Measurements from ENCODE around the gene CHMP2A. TPM values are rescaled to one million over a fixed set of nuclear protein-coding genes. Genes with fewer than 3 reads are reported as not detected.

The CHMP2A gene
- total and polyA plus RNA-seq, 2 of the 13 experiments (the other 11 are each of a cell fraction or from before 2014, with no cell fraction given): 49.7 to 55.0 TPM

GRCh38 chr19:58569943-58570670 is 15.2 kb upstream of the CHMP2A start:
- CTCF ChIA-PET (ENCODE audit: low intra/inter-chr PET ratio, low total read pairs): no interaction called here
- no peak overlapping the region for H3K9ac ChIP-seq (ENCODE audit: insufficient read depth, low read depth, low read length)
- no peaks in the 10 kb centered on the region; a peak in 2 of 5 replicates for H3K36me3 ChIP-seq (replicated peaks in 1 of 2; ENCODE audit: control insufficient read depth in 1 of 2, insufficient read depth in 2 of 2, low read length in 2 of 2)
- FAIRE-seq (no peak), DNase-seq (ENCODE audit: low spot score) (no peak), ATAC-seq (no peak)
- intact Hi-C loops (cut with micrococcal nuclease; ENCODE audit: unreplicated experiment) (no loop called here), in situ Hi-C loops (cut with HindIII; ENCODE audit: extremely low pct_ligation_motif_present, low pct_unique_long_range_greater_than_20kb) (no loop called here)
- H3K9me3 ChIP-seq (ENCODE audit: low read length): no peaks in the 10 kb centered on the region
- peaks cover 30% of the 10 kb centered on the region for H3K4me1 ChIP-seq (ENCODE audit: insufficient read depth, low read length)
- H3K27ac ChIP-seq (ENCODE audit: extremely low read length, insufficient read depth, low read length): no peak overlapping the region
- no TSS peak for BruUV-seq (replicated peaks)
- H4K20me1 ChIP-seq (ENCODE audit: insufficient read depth, low read length): no peaks in the 10 kb centered on the region
- H3K27me3 ChIP-seq (ENCODE audit: control insufficient read depth in 1 of 2, insufficient read depth in 2 of 2, low read length in 2 of 2): no peaks in the 10 kb centered on the region
- no peak overlapping the region for H3K4me2 ChIP-seq (ENCODE audit: low read depth, low read length)
- H3K79me2 ChIP-seq (ENCODE audit: insufficient read depth, low read length): no peaks in the 10 kb centered on the region
- 82% methylated on average over 7 of the region's 8 CpGs for WGBS (ENCODE audit: low lambda C conversion rate)
- no peak overlapping the region for H2AFZ ChIP-seq (ENCODE audit: low read length)
- no peak overlapping the region for H3K4me3 ChIP-seq (replicated peaks in 1 of 3; ENCODE audit: insufficient read depth in 1 of 3, low read depth in 2 of 3, low read length in 3 of 3)
- POLR2A ChIA-PET: interaction anchor here (1.4 to 3.0 kb wide), 2 partner anchors 11 kb away, joined by 8 to 36 read pairs; partner anchors contain the start of gene UBE2M
- TF ChIP-seq IKZF1 (IDR thresholded peaks at IDR 0.05): no peak
- TF ChIP-seq CREBL2 (CRISPR knock-in tag; IDR thresholded peaks at IDR 0.05; ENCODE audit: borderline replicate concordance): no peak
- no peak for TF ChIP-seq ARID2 (CRISPR knock-in tag; IDR thresholded peaks at IDR 0.05; ENCODE audit: borderline replicate concordance)
- no peak for TF ChIP-seq BORCS8-MEF2B (CRISPR knock-in tag; IDR thresholded peaks at IDR 0.05)
- TF ChIP-seq SIN3A (IDR thresholded peaks at IDR 0.05; ENCODE audit: borderline replicate concordance, low read depth, low read length): no peak
- no peak for TF ChIP-seq POLR2AphosphoS2 (IDR thresholded peaks at IDR 0.05; ENCODE audit: low read depth, low read length)
- no peak for TF ChIP-seq ZNF788 (CRISPR knock-in tag; IDR thresholded peaks at IDR 0.05; ENCODE audit: borderline replicate concordance)
- no peak for TF ChIP-seq ZNF253 (CRISPR knock-in tag; IDR thresholded peaks at IDR 0.05; ENCODE audit: borderline replicate concordance)
- TF ChIP-seq KDM5B (CRISPR knock-in tag; IDR thresholded peaks at IDR 0.05; ENCODE audit: borderline replicate concordance): no peak
- TF ChIP-seq EEA1 (CRISPR knock-in tag; IDR thresholded peaks at IDR 0.05; ENCODE audit: borderline replicate concordance): no peak
- TF ChIP-seq ZSCAN31 (CRISPR knock-in tag; IDR thresholded peaks at IDR 0.05; ENCODE audit: low read depth): no peak
- 0 out of 2 replicates have a peak, but pooled peaks have one; percentile 8 for TF ChIP-seq POLR2G (IDR thresholded peaks at IDR 0.05; ENCODE audit: low read depth, low read length)
- no peak for TF ChIP-seq ZNF276 (CRISPR knock-in tag; IDR thresholded peaks at IDR 0.05; ENCODE audit: low read depth)
- TF ChIP-seq ZNF512 (CRISPR knock-in tag; IDR thresholded peaks at IDR 0.05): no peak
- no peak for TF ChIP-seq POGZ (CRISPR knock-in tag; IDR thresholded peaks at IDR 0.05)
- no peak for TF ChIP-seq RFX5 (IDR thresholded peaks at IDR 0.05; ENCODE audit: low read depth, low read length)
- no peak for TF ChIP-seq TSC22D2 (CRISPR knock-in tag; IDR thresholded peaks at IDR 0.05; ENCODE audit: borderline replicate concordance)
- no peak for TF ChIP-seq CCAR2 (optimal IDR thresholded peaks at IDR 0.05; ENCODE audit: low read depth, low read length)
- TF ChIP-seq SP1 (IDR thresholded peaks at IDR 0.05): no peak
- no peak for TF ChIP-seq SP1 (CRISPR knock-in tag; IDR thresholded peaks at IDR 0.05)
- TF ChIP-seq POLR2A (IDR thresholded peaks at IDR 0.05; ENCODE audit: insufficient read depth in 1 of 2, low read depth in 2 of 2, low read length in 2 of 2): peak in 1 of 2 experiments; percentile 29; a peak in 2 of 4 replicates
- no peak for TF ChIP-seq DNMT1 (CRISPR knock-in tag; IDR thresholded peaks at IDR 0.05)
- no peak for TF ChIP-seq ZNF382 (CRISPR knock-in tag; IDR thresholded peaks at IDR 0.05; ENCODE audit: borderline replicate concordance)
- 0 out of 2 replicates have a peak, but pooled peaks have one; percentile 14 for TF ChIP-seq AKAP8 (CRISPR knock-in tag; IDR thresholded peaks at IDR 0.05)
